Hepatocyte (in vitro differentiated cells): ENCODE results near the gene EIF3D.

Experiments used
- CTCF ChIP-seq: fragments of 200-600 bp; sonication (generic); IDR thresholded peaks from 2 replicates; pipeline ENCODE4 v1.5.1; 2016; ENCODE audit warnings: antibody characterized with exemption, mild to moderate bottlenecking; ENCODE audit not compliant: poor library complexity
- EZH2 ChIP-seq: fragments of 200-600 bp; sonication (generic); IDR thresholded peaks from 2 replicates; pipeline ENCODE4 v1.6.1; 2016; ENCODE audit warnings: antibody characterized with exemption, mild to moderate bottlenecking, borderline replicate concordance

DNA sequence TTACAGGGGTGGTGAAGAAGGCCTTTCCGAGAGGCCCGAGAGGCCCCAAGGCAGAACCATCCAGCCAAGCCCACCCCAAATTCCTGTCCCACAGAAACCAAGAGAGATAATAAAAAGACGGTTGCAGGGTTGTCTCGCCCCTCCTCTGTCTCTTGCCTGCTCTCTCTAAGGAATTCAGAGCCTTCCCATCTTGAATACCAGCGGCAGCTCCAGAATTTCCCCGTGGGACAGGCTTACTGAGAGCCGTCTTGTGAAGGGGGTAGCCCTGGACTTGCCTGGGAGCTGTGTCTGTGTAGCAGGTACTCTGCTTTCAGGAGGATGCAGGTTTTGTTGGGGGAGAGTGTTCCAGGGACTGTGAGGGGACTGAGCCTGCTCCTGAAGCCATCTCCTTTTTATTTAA is 9.6 kb upstream of the EIF3D start:
- TF ChIP-seq CTCF (no peak), EZH2 (no peak)
